Inflammatory macrophage (primary cell): ENCODE results near the gene IDUA.

Experiments
- DNase-seq, 2 donors: peaks; one replicate each; pipeline ENCODE4 v3.0.0-alpha.2; 2020 to 2022

Gene IDUA

DNA sequence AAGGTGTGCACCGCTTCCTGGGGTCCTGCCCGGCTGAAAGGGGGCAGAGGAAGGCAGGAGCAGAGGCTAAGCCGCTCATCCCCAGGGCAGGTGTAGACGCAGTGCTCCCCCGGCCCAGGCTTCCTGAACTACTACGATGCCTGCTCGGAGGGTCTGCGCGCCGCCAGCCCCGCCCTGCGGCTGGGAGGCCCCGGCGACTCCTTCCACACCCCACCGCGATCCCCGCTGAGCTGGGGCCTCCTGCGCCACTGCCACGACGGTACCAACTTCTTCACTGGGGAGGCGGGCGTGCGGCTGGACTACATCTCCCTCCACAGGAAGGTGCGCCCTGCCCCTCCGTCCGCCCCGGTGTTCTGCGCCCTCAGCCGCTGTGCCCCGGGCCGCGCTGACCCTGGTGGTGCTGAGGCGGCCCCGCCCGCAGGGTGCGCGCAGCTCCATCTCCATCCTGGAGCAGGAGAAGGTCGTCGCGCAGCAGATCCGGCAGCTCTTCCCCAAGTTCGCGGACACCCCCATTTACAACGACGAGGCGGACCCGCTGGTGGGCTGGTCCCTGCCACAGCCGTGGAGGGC, 14.8 kb downstream of the IDUA start:
- DNase-seq, result no peak

DNA sequence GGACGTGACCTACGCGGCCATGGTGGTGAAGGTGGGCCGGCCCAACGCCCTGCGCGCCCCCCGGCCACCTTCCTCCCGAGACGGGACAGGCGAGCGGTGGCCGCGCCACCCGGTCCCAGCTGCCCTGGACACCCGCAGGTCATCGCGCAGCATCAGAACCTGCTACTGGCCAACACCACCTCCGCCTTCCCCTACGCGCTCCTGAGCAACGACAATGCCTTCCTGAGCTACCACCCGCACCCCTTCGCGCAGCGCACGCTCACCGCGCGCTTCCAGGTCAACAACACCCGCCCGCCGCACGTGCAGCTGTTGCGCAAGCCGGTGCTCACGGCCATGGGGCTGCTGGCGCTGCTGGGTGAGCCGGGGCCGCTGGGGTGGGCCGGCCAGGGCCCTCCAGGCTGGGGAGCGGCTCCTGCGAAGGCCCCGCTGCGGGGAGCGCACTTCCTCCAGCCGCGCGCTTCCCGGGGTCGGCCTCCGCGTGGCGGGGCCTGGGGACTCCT, 15.3 kb downstream of the IDUA start:
- DNase-seq, result no peak

DNA sequence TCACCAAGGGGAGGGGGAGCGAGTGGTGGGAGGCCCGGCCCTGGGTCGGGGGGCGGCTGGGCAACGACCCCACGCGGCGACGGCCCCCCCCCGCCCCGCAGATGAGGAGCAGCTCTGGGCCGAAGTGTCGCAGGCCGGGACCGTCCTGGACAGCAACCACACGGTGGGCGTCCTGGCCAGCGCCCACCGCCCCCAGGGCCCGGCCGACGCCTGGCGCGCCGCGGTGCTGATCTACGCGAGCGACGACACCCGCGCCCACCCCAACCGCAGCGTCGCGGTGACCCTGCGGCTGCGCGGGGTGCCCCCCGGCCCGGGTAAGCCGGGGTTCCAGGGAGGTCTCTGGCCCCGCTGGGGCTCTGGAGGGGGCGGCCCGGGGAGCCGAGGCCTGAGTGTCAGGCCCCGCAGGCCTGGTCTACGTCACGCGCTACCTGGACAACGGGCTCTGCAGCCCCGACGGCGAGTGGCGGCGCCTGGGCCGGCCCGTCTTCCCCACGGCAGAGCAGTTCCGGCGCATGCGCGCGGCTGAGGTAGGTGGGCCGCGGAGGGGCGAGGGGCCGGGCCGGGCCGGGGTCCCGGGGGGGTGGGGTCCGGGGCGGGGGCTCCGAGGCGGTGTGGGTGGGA, 15.9 kb downstream of the IDUA start:
- no peak for DNase-seq

DNA sequence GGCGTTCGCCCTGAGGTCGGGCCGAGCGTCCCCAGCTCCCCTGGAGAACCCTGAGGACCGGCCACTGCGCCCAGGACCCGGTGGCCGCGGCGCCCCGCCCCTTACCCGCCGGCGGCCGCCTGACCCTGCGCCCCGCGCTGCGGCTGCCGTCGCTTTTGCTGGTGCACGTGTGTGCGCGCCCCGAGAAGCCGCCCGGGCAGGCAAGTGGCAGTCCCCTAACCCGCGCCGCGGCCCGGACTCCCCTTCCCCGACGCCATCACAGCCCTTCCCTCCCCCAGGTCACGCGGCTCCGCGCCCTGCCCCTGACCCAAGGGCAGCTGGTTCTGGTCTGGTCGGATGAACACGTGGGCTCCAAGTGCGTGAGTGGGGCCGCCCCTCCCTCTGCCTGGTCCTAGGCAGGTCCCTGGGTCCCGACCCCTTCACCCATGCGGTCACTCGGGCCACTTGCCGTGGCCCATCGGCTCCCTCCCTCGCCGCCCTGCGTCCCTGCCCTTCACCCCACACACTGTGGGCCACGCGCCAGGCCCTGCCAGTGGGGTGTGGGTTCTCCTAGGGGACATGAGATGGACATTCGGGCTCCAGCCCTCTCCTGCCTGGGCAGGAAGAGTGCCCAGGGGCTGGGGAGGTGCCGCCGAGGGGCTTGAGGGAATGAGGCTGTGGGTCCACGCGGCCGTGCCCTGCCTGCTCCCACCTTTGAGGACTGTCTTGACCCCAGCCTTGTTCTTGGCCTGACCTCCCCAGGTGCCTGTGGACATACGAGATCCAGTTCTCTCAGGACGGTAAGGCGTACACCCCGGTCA, 16.6 kb downstream of the IDUA start:
- DNase-seq, result no peak

DNA sequence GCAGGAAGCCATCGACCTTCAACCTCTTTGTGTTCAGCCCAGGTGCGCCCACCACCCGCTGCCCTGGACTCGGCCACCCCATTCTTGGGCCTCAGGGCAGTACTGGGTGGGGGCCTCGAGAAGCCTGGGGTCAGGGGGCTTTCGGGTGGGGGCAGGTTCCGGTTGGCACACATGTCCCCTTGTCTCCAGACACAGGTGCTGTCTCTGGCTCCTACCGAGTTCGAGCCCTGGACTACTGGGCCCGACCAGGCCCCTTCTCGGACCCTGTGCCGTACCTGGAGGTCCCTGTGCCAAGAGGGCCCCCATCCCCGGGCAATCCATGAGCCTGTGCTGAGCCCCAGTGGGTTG, 17.2 kb downstream of the IDUA start:
- no peak for DNase-seq

DNA sequence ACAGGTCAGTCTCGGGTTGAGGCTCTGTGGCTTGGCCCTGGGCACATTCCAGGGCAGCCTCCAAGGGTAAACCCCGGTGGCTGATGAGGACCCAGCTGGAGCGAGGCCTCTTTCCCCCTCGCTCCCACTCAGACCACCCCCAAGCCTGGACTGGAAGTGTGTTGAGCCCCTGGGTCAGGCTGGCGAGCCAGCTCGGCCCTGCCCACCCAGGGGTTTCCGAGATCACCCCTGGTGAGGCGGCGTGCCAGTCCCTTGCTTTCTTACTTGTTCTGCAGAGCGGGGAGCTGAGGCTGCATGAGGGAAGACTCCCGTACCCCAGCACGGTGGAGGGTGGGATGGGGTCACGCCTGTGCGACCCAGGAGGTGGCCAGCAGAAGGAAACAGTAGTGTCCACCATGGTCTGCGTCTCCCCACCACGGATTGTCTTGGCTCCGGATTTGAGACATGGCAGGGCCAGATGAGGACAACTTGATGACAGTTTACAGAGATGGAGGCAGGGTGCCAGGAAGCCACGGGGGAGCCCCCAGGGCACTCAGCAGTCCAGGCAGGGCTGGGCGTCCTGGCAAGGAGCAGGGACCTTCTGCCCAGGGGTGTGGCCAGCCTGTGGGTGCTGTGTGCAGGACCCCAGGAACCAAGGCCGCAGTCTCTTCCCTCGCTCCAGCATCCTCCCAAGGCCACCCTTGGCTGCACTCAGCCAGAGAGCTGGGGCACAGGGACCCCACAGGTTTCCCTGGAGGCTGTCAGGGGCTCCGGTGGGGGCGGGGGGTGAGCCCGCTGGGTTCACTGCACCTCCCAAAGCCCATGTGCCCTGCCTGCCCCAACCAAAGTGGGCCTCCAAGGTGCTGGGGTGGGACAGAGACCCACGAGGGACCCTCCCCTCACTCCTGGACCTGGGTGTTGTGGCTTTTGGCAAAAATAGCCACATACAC, 18.0 kb downstream of the IDUA start:
- DNase-seq, result no peak

DNA sequence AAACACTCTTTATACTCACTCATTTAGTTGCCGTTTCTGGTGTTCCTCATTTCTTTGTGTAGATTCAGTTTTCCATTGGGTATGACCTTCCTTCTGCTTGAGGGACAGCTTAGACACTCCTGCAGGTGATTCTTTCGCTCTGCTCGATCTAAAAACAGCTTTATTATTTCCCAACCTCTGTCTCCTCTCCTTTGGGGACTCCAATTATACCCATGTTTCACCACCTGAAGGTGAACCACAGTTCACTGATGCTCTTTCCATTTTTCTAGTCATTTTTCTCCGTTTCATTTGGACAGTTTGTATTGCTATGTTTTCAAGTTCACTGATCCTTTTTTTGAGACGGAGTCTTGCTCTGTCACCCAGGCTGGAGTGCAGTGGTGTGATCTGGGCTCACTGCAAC, 20.0 kb downstream of the IDUA start:
- DNase-seq, result no peak

DNA sequence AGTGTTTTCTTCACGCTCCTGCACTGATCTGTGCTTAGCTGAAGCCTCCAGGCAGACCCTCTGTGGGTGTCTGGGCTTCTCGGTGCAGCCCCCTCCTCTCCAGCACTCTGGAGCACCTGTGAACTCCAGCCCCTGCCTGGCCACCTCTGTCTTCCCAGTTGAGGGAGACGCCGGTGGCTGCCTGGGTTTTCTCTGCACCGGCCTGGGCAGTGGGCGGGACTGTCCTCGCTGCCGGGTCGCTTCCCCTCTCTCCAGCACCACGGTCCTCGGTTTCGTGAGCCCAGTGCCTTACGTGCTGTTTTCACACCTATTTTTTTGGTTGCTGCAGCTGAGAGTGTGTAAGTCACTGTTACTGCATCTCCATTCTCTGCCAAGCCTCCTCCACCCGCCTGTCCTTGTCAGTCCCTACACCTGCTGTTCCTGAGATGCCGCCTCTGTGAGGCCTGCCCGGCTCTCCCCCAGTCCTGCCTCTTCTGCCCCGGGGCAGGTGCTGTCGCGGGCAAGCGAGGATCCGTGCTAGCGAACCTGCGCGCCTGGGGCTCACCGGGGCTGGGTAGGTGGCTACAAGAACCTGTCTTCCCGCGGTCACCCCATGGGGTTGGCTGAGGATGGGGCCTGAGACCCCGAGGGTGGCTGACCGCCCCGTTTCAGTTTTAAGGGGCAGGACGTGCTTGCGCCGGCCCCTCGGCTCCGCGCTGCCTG, 22.1 kb downstream of the IDUA start:
- no peak for DNase-seq

DNA sequence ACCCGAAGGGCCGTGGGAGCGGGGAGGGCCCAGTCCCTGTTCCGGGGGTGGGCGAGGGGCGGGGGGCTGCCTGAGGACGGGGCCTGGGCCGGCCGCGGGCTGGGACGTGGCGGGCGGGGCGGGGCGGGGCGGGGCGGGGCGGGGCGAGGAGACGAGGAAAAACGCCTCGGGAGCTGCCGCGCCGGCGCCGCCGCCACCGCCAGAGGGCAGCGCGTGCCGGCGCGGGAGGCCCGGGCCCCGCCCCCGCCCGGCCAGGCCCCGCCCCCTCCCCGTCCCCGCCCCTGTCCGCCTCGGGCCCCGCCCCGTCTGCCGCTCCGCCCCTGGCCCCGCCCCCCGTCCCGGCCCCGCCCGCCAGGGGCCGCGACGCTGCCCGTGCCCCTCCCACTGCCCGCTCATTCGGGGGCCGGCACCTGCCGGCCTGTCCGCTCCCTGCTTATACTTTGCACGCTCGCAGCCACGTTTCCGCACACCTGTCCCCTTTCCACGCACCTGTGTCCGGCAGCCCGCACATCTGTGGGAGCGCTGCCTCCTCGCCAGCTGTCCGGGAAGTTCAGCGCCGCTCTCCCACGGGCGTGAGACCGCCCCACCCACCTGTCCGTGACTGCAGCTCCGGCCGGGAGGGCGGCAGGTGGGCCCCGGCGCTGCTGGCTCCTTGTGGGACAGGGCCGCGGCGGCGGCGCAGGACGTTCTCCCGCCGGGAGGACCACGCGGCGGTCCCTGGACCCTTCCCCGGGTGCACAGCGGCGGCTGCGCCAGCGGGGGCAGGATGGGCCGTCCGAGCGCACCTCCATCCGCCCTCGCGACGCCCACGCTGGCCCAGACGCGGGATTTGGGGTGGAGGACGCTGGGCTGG, 22.9 kb downstream of the IDUA start:
- peak; percentile 53 to 77 for DNase-seq

DNA sequence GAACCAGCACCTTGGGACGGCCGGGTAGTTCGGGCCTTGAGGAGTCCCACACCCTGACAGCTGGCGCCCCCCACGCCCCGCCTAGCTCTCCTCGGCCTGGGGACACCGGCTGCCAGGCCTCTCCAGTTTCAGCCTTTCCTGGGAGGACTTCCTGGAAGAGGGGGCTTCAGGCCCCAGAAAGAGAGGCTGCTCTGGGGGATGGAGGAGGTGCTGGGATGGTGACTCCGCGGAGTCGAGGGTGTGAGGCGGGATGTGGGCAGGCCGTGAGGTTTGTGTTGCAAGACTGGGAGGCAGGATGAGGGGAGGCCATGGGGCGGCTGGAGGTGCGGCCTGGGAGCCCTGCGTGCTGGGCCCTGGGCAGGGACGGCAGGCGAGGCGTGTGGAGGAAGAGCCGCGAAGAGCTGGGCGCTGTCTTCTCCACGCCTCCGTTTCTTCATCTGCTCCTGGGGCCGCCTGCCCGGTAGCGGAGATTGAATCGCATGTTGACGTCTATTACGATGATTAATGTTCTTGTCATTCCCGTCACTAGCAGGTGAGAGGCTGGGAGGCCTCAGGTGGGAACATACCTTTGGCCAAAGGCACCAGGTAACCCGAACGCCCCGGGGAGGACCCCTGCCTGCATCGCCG, 23.7 kb downstream of the IDUA start:
- peak; percentile 86 to 91 for DNase-seq

DNA sequence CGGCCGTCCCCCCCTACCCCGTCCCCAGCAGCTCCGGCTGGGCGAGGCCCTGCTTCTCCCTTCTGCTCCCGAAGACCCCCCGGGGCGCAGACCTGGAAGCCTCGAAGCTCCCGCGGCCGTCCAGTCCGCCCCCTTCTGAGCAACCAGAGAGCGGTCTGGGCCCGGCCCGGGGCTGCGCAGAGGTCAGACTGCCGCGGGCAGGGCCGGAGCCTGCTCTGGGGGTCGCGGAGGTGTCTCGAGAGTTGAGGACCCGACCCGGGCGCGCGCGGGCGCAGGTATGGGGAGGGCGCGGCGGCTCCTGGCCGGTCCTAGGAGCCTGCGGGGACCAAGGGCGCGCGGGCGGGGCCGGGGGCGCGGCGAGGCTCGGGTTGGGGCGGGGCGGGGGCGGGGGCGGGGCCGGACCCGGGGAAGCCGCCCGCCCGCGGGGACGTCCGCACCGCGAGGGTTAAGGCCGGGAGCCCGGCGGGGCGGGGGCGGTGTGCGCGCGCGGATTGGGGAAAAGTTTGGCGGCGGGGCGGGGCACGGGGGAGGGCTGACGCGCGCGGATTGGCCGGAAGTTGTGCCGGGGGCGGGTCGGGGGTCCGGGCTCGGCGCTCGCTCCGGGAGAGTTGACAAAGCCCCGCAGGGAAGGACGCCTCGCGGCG, 24.3 kb downstream of the IDUA start, which contains the start of gene FGFRL1:
Gene FGFRL1 (plus strand): TSS at position 605 of the 644 bp plus-strand sequence. CDS start 860 bp downstream, outside the sequence.
- peak; percentile 84 to 89 for DNase-seq

DNA sequence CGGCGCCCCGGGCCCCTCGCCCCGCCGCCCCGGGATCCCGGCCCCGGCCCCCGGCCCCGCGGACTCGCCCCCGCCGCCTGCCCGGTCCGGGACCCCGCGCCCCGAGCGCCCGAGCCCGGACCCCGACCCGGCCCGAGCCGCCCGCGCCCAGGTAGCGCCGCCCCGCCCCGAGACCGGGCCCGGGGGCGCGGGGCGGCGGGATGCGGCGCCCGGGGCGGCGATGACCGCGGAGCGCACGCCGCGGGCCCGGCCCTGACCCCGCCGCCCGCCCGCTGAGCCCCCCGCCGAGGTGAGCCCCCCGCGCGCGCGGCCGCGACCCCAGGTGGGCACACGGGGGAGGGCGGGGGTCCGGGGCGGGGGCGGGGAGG, 24.8 kb downstream of the IDUA start:
- DNase-seq, result no peak

DNA sequence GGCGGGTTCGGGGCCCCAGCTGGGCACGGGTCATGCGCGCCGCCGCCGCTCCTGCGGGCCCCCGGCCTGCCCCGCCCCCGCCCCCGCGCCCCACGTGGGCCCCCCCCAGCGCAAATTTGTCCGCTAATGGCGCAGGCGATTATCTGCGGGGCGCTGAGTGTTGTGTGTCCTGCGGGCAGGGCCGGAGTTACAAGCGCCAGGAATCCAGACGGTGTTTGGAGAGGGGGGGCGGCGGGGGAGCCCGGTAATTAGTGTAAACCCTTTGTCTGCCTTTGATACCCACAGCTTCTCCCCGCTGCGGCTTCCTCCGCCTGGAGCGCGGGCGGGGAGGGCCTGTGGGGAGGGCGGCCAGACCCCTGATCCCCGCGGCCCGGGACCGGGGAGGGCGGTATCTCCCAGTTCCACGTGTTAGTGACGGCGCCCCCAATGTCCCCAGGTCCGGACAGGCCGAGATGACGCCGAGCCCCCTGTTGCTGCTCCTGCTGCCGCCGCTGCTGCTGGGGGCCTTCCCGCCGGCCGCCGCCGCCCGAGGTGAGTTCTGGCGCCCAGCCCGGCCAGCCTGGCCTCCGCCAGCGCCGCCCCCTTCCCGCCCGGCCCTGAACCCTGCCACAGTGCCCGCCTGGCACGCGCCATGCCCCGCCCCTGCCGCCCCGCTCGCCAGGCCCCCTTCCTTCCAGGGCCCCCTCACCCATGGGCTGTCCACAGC, 25.3 kb downstream of the IDUA start:
- DNase-seq, result no peak

DNA sequence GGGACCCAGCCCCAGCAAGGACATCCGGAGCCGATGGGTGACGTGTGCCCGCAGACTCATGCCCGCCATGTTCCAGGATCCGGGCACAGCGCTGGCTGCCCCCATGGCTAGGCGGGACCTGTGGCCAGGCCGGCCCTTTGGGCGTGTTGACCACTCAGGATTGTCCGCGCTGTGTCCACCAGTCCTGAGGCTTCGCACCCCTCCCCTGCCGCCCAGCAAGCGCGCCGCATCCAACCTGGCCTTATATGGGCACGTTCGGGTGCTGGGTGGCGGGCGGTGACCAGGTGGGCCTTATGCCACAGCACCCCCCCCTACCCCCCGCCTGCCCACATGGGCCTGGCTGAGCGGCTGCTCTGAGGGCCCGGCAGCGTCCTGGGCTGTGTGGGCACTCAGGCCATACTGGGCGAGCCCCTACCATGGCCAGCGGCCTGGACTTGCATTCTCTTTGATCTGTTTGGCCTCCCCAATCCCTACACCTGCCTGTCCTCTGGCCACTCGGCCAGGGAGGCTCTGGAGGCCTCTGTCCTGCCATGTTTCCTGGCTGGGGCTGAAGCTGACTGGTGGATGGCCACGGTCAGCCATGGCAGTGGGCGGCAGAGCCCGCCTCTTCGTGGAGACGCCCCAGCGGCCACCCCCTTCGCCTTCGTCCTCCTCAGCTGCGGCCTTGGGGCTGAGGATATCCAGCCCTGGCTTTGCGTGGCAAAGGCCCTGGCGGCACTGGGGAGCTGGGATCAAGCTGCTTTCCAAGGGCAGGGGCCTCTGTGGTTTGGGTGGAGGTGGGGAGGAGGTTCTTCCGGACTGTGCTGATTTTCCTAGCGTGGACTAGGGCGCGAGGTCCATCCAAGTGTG, 26.6 kb downstream of the IDUA start:
- DNase-seq, result no peak

DNA sequence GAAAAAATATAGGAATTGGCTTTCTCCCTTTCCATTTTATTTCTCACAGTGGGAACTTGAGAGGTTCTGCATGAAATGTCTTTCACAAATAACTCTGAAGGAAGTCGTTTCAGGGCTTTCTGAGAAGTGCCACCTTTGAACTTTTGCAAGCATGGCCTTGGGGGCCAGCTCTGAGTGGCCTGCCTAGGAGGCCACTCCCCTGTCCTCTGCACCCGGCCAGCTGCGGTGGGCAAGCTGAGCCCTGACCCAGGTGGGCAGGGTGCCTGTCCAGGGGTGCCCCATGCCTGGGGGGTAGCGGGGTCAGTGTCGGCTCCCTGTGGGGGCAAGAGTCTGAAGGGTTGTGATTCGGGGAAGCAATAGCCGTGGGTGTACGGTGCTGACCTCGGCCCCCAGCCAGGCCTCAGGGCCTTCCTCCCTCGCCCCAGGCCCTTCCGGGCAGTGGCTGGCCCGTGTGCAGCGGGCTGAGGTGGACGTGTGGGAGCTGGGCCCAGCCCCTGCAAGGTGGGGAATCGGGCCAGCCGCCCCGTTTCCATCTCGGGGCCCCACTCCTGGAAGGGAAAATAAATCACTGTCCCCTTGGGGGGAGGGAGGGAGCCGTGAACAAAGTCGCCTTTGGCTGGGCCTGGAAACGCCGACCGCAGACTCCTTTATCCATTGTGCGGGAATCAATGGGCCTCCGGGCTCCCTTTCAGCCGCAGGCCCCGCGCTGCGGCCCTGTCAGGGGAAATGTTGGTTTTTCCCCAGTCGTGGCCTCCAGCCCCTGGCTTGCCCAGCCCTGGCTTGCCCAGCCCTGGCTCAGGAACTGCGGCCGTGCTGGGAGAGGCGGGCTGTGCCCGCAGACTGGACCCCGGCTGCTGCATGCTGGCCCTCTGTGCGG, 27.7 kb downstream of the IDUA start:
- peak; percentile 54 to 61 for DNase-seq

DNA sequence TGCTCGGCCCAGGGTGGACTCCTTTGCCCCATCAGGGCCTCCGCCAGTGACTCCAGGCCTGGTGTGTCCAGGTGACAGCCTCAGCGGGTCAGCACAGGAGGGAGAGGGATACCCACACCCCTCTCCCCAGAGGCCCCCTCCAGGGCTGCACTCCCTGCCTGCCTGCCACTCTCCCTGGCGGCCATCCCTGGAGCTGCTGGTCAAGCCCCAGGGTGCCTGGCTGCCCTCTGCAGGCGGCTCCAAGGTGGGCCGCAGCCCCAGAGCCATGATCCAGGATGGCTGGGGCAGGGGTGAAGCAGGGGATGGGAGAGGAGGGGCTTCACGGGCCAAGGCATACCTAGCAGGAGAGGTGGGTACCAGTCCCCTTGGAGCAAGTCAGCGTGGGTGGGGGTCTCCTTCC, 28.3 kb downstream of the IDUA start:
- DNase-seq, result no peak

DNA sequence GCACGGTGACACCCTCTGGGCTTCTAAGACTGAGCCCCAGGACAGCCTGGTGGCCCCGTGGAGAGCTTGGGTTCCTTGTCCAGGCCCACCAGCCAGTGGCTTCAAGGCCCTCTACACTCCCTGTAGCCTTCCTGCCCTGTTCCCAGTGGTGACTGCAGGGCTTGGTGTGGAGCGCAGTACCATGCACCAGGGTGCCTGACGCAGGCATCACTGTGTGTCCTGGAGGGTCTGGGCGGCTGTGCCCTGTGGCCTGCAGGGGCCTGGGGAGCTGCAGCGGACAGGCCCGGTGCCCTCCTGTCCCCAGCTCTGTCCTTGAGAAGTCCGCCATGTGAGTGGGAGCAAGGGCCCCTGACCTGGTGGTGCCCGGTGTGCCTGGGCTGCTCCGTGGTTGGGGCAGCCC, 28.9 kb downstream of the IDUA start:
- DNase-seq, result no peak
